ENCODE measurements around the gene GOLGA7B.

- TF ChIP-seq CTCF (IDR thresholded peaks at IDR 0.05) = no peak
- TF ChIP-seq, protein P1, sequence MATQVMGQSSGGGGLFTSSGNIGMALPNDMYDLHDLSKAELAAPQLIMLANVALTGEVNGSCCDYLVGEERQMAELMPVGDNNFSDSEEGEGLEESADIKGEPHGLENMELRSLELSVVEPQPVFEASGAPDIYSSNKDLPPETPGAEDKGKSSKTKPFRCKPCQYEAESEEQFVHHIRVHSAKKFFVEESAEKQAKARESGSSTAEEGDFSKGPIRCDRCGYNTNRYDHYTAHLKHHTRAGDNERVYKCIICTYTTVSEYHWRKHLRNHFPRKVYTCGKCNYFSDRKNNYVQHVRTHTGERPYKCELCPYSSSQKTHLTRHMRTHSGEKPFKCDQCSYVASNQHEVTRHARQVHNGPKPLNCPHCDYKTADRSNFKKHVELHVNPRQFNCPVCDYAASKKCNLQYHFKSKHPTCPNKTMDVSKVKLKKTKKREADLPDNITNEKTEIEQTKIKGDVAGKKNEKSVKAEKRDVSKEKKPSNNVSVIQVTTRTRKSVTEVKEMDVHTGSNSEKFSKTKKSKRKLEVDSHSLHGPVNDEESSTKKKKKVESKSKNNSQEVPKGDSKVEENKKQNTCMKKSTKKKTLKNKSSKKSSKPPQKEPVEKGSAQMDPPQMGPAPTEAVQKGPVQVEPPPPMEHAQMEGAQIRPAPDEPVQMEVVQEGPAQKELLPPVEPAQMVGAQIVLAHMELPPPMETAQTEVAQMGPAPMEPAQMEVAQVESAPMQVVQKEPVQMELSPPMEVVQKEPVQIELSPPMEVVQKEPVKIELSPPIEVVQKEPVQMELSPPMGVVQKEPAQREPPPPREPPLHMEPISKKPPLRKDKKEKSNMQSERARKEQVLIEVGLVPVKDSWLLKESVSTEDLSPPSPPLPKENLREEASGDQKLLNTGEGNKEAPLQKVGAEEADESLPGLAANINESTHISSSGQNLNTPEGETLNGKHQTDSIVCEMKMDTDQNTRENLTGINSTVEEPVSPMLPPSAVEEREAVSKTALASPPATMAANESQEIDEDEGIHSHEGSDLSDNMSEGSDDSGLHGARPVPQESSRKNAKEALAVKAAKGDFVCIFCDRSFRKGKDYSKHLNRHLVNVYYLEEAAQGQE (IDR thresholded peaks at IDR 0.05; ENCODE audit: low read depth, low read length) = no peak
- no peak for TF ChIP-seq SMC3 (IDR thresholded peaks at IDR 0.05; ENCODE audit: low read depth, low read length)
- TF ChIP-seq RAD21 (IDR thresholded peaks at IDR 0.05; ENCODE audit: low read length) = no peak
- no peak for TF ChIP-seq FOXJ3 (CRISPR knock-in tag; IDR thresholded peaks at IDR 0.05)
- no peak for TF ChIP-seq EP300 (IDR thresholded peaks at IDR 0.05; ENCODE audit: borderline replicate concordance in 1 of 2, low read depth in 1 of 2, low read length in 1 of 2)
- no peak for TF ChIP-seq NFIC (IDR thresholded peaks at IDR 0.05; ENCODE audit: borderline replicate concordance)
- no peak for TF ChIP-seq MAX (IDR thresholded peaks at IDR 0.05; ENCODE audit: low read depth)
- TF ChIP-seq TAF1 (IDR thresholded peaks at IDR 0.05; ENCODE audit: borderline replicate concordance, low read depth, low read length) = no peak
- no peak for TF ChIP-seq TEAD4 (IDR thresholded peaks at IDR 0.05; ENCODE audit: borderline replicate concordance, insufficient read depth)
- TF ChIP-seq RFX5 (IDR thresholded peaks at IDR 0.05; ENCODE audit: low read length) = no peak
- TF ChIP-seq USF2 (IDR thresholded peaks at IDR 0.05; ENCODE audit: borderline replicate concordance, low read depth, low read length) = no peak
- TF ChIP-seq POLR2AphosphoS5 (IDR thresholded peaks at IDR 0.05; ENCODE audit: low read depth, low read length) = no peak
Observed at GRCh38 chr10:97911217-97911616, 61.6 kb downstream of the GOLGA7B start.

Measured in SK-N-SH (cell line).